Vagina (tissue), 2 donors: ENCODE data around the gene FAU. TPM values are rescaled to one million over a fixed set of nuclear protein-coding genes. Genes with fewer than 3 reads are reported as not detected.

Experiments used
- DNase-seq, 2 donors: peaks; one replicate each; pipeline ENCODE4 v3.0.0-alpha.2; 2017; ENCODE audit errors: extremely low spot score in 2 of 2
- H3K27ac ChIP-seq: fragments of 200-600 bp; sonication (generic); one replicate; pipeline ENCODE4 v1.5.1; 2019
- H3K27me3 ChIP-seq: fragments of 200-600 bp; sonication (generic); one replicate; pipeline ENCODE4 v1.5.1; 2019
- H3K36me3 ChIP-seq, 2 donors: fragments of 200-600 bp; sonication (generic); one replicate each; pipeline ENCODE4 v1.5.1; 2017 to 2019
- H3K4me1 ChIP-seq: fragments of 200-600 bp; sonication (generic); one replicate; pipeline ENCODE4 v1.5.1; 2019
- H3K4me3 ChIP-seq, 2 donors: fragments of 200-600 bp; sonication (generic); 1 replicate in 1 of 2; 2 replicates in 1 of 2; pipeline ENCODE4 v1.5.1; 2016 to 2019
- H3K9me3 ChIP-seq: fragments of 200-600 bp; sonication (generic); one replicate; pipeline ENCODE4 v1.5.1; 2019
- POLR2A ChIP-seq, 2 donors: fragments of 450-650 bp; IDR thresholded peaks; one replicate each; pipeline ENCODE4 v1.6.1; 2017; ENCODE audit warnings: antibody characterized with exemption in 2 of 2, mild to moderate bottlenecking in 2 of 2, moderate library complexity in 2 of 2
- POLR2AphosphoS5 ChIP-seq, 2 donors: sonication (generic); formaldehyde crosslinking; IDR thresholded peaks; one replicate each; pipeline ENCODE4 v1.9.0; 2017; ENCODE audit warnings: antibody characterized with exemption in 2 of 2, mild to moderate bottlenecking in 2 of 2, low read depth in 1 of 2; ENCODE audit not compliant: insufficient read depth in 1 of 2
- intact Hi-C: fragments of 100-400 bp; cut with DNase I; formaldehyde crosslinking; loops from one replicate; pipeline ENCODE4 v1.15.1; 2023
- total RNA-seq: library from RNA; depleted of rRNA; stranded (reverse); fragments of >200 nt; gene quantifications from one replicate; pipeline ENCODE4 v1.2.3, GENCODE V29; 2016
- TF ChIP-seq, protein P1 (sequence below), 3 experiments: fragments of 450-650 bp in 2 of 3; fragments of 200-600 bp in 1 of 3; sonication (generic) in 1 of 3; IDR thresholded peaks; one replicate each; pipeline ENCODE4 v1.5.1; 2017 to 2019; ENCODE audit warnings: antibody characterized with exemption in 3 of 3, mild to moderate bottlenecking in 2 of 3, moderate library complexity in 2 of 3

FAU gene
- total RNA-seq, 1 donor from 2014 or later, result 1,228 TPM

DNA sequence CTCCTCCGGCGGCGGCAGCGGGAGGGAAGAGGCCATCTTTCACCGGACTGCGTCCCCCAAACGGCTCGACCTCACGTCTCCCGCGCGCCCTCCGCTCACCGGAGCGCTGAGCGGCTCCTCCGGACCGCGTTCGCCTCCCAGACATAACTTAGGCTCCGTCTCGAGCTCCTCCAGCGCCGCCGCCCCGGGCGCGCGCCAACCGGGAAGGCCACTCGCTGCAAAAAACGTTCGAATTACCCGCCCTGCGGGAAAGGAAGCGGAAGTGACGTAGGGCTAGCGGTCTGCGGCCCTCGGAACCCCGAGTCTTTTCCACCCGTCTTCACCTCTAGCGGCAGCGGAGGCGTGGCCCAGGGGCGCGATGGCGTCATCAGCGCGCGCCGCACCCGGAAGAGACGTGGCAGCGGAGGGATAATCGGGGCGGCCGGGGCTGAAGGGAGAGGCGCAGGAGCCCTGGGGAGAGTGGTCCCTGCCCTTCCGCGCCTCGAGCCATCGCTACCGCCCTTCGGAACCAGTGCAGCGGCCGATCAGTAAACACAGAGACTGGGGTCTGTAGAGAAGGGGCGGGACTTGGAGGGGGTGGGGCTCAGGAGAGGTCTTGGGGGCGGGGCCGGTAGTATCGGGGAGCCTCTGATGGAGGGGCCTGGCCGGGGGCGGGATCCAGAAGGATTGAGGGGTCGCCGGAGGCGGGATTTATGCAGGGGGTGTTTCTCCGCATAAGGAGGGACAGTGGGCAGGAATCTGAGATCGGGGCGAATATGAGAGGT lies 37.9 kb downstream of the FAU start, which contains the start of the genes CDCA5 and ZFPL1:
TSS of gene CDCA5 (minus strand) at position 207 of the 764 bp plus-strand sequence. CDS start at position 145, 62 bp downstream.
TSS of gene ZFPL1 (plus strand) at position 389 of the 764 bp plus-strand sequence. CDS start 477 bp downstream, outside the sequence.
- Histone ChIP-seq H3K27me3 (no peaks in the 10 kb centered on the region), H3K4me3 (peak within 1 kb of the TSS; percentile 59 to 77), H3K36me3 (peaks cover 0 to 17% of the 10 kb centered on the region in 2 donors), H3K9me3 (no peaks in the 10 kb centered on the region), H3K27ac (peak within 1 kb of the TSS; percentile 87), H3K4me1 (peaks cover 18% of the 10 kb centered on the region)
- intact Hi-C loops, result no loop called here
- TF ChIP-seq POLR2A (IDR thresholded peaks at IDR 0.05) (no peak), POLR2AphosphoS5 (IDR thresholded peaks at IDR 0.05; ENCODE audit: insufficient read depth in 1 of 2, low read depth in 1 of 2) (peak; percentile 94 to 100)
- TF ChIP-seq, protein P1, sequence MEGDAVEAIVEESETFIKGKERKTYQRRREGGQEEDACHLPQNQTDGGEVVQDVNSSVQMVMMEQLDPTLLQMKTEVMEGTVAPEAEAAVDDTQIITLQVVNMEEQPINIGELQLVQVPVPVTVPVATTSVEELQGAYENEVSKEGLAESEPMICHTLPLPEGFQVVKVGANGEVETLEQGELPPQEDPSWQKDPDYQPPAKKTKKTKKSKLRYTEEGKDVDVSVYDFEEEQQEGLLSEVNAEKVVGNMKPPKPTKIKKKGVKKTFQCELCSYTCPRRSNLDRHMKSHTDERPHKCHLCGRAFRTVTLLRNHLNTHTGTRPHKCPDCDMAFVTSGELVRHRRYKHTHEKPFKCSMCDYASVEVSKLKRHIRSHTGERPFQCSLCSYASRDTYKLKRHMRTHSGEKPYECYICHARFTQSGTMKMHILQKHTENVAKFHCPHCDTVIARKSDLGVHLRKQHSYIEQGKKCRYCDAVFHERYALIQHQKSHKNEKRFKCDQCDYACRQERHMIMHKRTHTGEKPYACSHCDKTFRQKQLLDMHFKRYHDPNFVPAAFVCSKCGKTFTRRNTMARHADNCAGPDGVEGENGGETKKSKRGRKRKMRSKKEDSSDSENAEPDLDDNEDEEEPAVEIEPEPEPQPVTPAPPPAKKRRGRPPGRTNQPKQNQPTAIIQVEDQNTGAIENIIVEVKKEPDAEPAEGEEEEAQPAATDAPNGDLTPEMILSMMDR (IDR thresholded peaks at IDR 0.05), result peak in 2 of 3 experiments; percentile 16 to 42
- DNase-seq, result peak; percentile 94 to 99

DNA sequence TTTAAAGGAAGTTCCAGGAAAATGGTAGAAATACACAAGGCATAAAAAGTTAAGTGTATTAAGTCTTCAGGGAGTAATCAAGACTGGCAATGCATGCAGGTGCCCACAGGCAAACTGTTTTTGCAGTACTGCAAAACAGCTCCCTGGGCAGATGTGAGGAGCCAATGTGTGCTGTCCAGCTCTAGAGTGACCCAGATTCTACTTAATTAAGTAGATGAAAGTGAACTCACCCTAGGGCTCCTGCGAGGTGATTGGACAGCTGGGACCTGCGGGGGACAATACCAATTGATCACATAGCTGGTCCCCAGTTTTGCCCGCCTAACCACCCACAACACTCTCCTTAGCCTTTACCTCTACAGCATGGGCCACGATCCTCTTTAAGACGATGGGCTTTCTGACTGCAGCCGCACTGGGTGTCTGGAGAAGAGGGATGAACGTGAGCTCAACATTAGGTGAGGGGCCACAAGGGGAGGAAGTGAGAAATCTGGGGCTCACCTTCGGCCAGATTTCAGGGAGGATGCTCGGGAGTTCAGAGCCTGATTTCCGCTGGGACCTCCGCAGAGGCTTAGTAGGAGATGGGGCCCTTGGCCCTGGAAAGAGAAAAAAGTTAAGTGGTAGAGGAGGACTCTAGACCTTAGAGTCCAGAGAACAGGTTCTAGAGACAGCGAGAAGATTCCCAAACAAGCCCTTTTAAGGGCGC lies 38.6 kb downstream of the FAU start:
- H3K9me3 ChIP-seq, result no peaks in the 10 kb centered on the region
- H3K4me3 ChIP-seq, result peak overlapping the region; percentile 59 to 77
- no peaks in the 10 kb centered on the region for H3K27me3 ChIP-seq
- H3K4me1 ChIP-seq, result peaks cover 18% of the 10 kb centered on the region
- H3K36me3 ChIP-seq, result peaks cover 0 to 17% of the 10 kb centered on the region in 2 donors
- TF ChIP-seq, protein P1 (IDR thresholded peaks at IDR 0.05), result no peak
- TF ChIP-seq POLR2A (IDR thresholded peaks at IDR 0.05), result no peak
- TF ChIP-seq POLR2AphosphoS5 (IDR thresholded peaks at IDR 0.05; ENCODE audit: insufficient read depth in 1 of 2, low read depth in 1 of 2), result no peak
- DNase-seq, result no peak
- H3K27ac ChIP-seq, result peak overlapping the region; percentile 87
- intact Hi-C loops, result no loop called here

DNA sequence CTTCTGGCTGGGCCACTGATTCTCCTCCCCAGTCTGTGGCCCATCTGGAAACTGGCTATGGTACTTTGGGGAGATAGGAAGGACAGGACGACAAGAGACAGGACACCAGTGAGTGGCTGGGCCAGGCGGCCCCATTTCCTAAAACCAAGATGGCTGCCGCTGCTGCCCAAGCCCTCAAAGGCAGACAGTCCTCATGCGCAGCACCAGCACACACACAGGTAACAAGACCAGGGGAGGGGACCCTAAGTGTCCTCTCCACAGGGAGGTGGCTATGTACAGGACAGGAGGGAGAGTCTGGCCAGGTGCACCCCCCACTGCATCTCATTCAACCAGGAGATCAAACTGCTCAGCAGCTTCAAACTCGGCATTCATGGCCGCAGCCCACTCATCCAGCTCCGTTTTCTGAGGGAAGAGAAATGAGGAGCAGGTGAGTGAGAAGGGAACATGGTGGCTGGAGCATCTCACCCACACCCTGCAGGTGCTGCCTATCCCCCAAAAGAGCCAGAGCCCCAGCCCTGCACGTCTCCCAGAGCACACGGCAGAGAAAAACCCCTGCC lies 43.1 kb downstream of the FAU start:
- Histone ChIP-seq H3K4me1 (peaks cover 6% of the 10 kb centered on the region), H3K9me3 (no peaks in the 10 kb centered on the region), H3K27ac (no peak overlapping the region), H3K36me3 (no peaks in the 10 kb centered on the region), H3K27me3 (no peaks in the 10 kb centered on the region), H3K4me3 (no peak overlapping the region)
- DNase-seq, result no peak
- intact Hi-C loops, result no loop called here
- no peak for TF ChIP-seq POLR2A (IDR thresholded peaks at IDR 0.05)
- TF ChIP-seq, protein P1 (IDR thresholded peaks at IDR 0.05), result no peak
- TF ChIP-seq POLR2AphosphoS5 (IDR thresholded peaks at IDR 0.05; ENCODE audit: insufficient read depth in 1 of 2, low read depth in 1 of 2), result no peak

DNA sequence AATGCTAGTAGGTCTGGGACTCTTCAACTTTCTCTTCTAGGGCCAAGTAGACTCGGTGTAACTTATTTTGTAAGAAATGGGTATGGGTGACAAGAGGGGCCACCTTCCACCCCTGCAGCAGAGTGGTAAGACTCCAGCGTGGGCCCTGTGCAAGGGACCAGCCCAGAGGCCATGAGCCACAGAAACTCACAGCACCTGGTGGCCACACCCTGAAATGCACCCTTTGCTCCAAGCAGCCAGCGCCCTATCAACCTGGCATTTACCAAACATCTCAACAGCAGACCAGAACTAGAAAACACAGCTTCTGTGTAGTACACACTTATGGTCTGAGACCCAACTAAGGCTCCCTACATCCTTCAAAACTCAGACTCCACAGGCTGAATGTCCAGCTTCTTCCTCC lies 43.8 kb downstream of the FAU start:
- H3K27ac ChIP-seq, result no peak overlapping the region
- H3K36me3 ChIP-seq, result no peaks in the 10 kb centered on the region
- no peak for DNase-seq
- intact Hi-C loops, result no loop called here
- H3K4me3 ChIP-seq, result no peak overlapping the region
- H3K27me3 ChIP-seq, result no peaks in the 10 kb centered on the region
- no peaks in the 10 kb centered on the region for H3K9me3 ChIP-seq
- TF ChIP-seq, protein P1 (IDR thresholded peaks at IDR 0.05), result peak in 1 of 3 experiments; percentile 36
- no peak for TF ChIP-seq POLR2AphosphoS5 (IDR thresholded peaks at IDR 0.05; ENCODE audit: insufficient read depth in 1 of 2, low read depth in 1 of 2)
- peaks cover under 1% of the 10 kb centered on the region for H3K4me1 ChIP-seq
